NOMO-1 (cell line): ENCODE measurements around the gene NHSL2.
A peak's percentile ranks its signal among the peaks of the same experiment; 100 is the strongest.

Experiments
- DNase-seq, 2 experiments: peaks; one replicate each; lab custom pipeline; 2025; ENCODE audit not compliant: unreplicated experiment in 2 of 2; lab: John Stamatoyannopoulos, UW

Gene NHSL2

GRCh38 chrX:72126048-72126415, 215.4 kb downstream of the NHSL2 start:
- no peak for DNase-seq

GRCh38 chrX:72126539-72127140, 216.0 kb downstream of the NHSL2 start:
- peak; percentile 65 to 66 for DNase-seq

GRCh38 chrX:72127332-72127731, 216.7 kb downstream of the NHSL2 start:
- no peak for DNase-seq

GRCh38 chrX:72128183-72128834, 217.7 kb downstream of the NHSL2 start:
- DNase-seq, result no peak

- DNase-seq, result no peak
Measured at GRCh38 chrX:72128881-72129280, 218.2 kb downstream of the NHSL2 start.

- no peak for DNase-seq
Measured at GRCh38 chrX:72129661-72130060, 219.0 kb downstream of the NHSL2 start.

- DNase-seq, result no peak
Measured at GRCh38 chrX:72130156-72130761, 219.6 kb downstream of the NHSL2 start.

GRCh38 chrX:72130762-72131250, 220.2 kb downstream of the NHSL2 start:
- no peak for DNase-seq

- DNase-seq, result no peak
Measured at GRCh38 chrX:72131317-72132294, 221.0 kb downstream of the NHSL2 start, which contains the start of gene RTL5. TSS of gene RTL5 (minus strand) at chrX:72131915.

- no peak for DNase-seq
Measured at GRCh38 chrX:72132456-72132855, 221.8 kb downstream of the NHSL2 start.

- DNase-seq, result no peak
Measured at GRCh38 chrX:72133851-72134546, 223.4 kb downstream of the NHSL2 start.

- DNase-seq, result no peak
Measured at GRCh38 chrX:72137846-72138495, 227.3 kb downstream of the NHSL2 start.

- no peak for DNase-seq
Measured at GRCh38 chrX:72139538-72139937, 228.9 kb downstream of the NHSL2 start.

GRCh38 chrX:72141372-72142004, 230.8 kb downstream of the NHSL2 start:
- DNase-seq, result no peak

GRCh38 chrX:72142094-72142793, 231.6 kb downstream of the NHSL2 start:
- peak in 1 of 2 experiments; percentile 13 for DNase-seq

GRCh38 chrX:72142794-72143608, 232.4 kb downstream of the NHSL2 start:
- no peak for DNase-seq

- DNase-seq, result no peak
Measured at GRCh38 chrX:72143609-72143907, 232.9 kb downstream of the NHSL2 start.

GRCh38 chrX:72145181-72145580, 234.5 kb downstream of the NHSL2 start:
- DNase-seq, result no peak
